Right lobe of liver (tissue), 4 donors: ENCODE data around the gene ZSCAN12.

Experiments used
- CTCF ChIP-seq, 4 donors: fragments of 200-600 bp in 3 of 4; fragments of 450-650 bp in 1 of 4; IDR thresholded peaks; one replicate each; pipeline versions ENCODE4 v1.5.1 to v1.8.0; 2016 to 2022; ENCODE audit warnings: antibody characterized with exemption in 4 of 4, mild to moderate bottlenecking in 2 of 4
- POLR2A ChIP-seq: fragments of 450-650 bp; IDR thresholded peaks from one replicate; pipeline ENCODE4 v1.6.1; 2017; ENCODE audit warnings: antibody characterized with exemption, mild to moderate bottlenecking
- donor health status: DM: no; HTN: no; CAD: no.
- donor health status: DM: no; HTN: no; CAD: no.
- donor health status: DM: no; HTN: yes; CAD: no.

GRCh38 chr6:28423546-28423945 lies 24.0 kb upstream of the ZSCAN12 start:
- TF ChIP-seq POLR2A = no peak
- no peak for TF ChIP-seq CTCF (IDR thresholded peaks at IDR 0.05)
